Cardiac fibroblast (primary cell): ENCODE data around the gene PRICKLE4.

Source experiments
- DNase-seq, 2 donors: peaks; one replicate each; pipeline versions ENCODE4 v3.0.0 to v3.0.0-alpha.2; 2010; ENCODE audit warnings: low read depth in 2 of 2
- H3K4me3 ChIP-seq, 2 donors: replicated peaks in 1 of 2; 1 replicate in 1 of 2; 2 replicates in 1 of 2; pipeline ENCODE4 v1.5.1; 2011; ENCODE audit warnings: low read depth in 2 of 2, low read length in 2 of 2, mild to moderate bottlenecking in 2 of 2, moderate library complexity in 1 of 2
- TF ChIP-seq, protein P1 (sequence below): IDR thresholded peaks from one replicate; pipeline ENCODE4 v1.5.1; 2011; ENCODE audit warnings: low read depth, mild to moderate bottlenecking, low read length, inconsistent platforms

Gene PRICKLE4

DNA sequence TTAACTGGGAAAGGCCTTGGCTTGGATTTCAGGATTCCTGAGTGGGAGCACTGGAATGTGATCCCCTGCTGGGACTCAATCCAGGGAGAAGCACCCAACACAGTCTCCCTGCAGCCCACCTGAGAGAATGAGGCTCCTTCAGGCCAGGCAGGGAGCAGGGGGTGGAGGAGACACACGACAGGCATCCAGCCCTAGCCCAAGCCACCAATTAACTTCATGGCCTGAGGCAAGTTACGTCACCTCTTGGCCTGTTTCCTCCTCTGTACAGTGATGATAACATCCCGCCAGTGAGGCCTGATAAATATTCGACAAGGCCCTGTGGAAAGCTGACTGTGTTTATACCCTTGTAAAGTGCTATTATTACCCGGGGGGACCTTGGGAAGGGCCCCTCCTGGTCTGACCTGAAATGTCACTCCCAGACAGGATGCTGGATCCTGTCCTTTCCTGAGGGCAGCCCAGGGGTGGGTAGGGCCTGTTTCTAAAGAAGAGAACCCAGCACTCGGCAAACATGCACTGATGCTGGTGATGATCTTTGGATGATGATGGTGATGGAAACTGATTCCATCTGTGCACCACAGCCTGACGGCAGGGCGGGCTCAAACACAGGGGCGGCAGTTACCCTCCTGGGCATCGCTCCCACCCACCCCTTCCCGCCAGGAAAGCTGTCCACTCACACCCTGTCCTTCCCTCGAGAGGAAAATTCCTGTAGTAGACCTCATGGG lies 13.3 kb upstream of the PRICKLE4 start:
- H3K4me3 ChIP-seq = no peak overlapping the region
- DNase-seq = peak; percentile 63 to 83
- TF ChIP-seq, protein P1, sequence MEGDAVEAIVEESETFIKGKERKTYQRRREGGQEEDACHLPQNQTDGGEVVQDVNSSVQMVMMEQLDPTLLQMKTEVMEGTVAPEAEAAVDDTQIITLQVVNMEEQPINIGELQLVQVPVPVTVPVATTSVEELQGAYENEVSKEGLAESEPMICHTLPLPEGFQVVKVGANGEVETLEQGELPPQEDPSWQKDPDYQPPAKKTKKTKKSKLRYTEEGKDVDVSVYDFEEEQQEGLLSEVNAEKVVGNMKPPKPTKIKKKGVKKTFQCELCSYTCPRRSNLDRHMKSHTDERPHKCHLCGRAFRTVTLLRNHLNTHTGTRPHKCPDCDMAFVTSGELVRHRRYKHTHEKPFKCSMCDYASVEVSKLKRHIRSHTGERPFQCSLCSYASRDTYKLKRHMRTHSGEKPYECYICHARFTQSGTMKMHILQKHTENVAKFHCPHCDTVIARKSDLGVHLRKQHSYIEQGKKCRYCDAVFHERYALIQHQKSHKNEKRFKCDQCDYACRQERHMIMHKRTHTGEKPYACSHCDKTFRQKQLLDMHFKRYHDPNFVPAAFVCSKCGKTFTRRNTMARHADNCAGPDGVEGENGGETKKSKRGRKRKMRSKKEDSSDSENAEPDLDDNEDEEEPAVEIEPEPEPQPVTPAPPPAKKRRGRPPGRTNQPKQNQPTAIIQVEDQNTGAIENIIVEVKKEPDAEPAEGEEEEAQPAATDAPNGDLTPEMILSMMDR = no peak

DNA sequence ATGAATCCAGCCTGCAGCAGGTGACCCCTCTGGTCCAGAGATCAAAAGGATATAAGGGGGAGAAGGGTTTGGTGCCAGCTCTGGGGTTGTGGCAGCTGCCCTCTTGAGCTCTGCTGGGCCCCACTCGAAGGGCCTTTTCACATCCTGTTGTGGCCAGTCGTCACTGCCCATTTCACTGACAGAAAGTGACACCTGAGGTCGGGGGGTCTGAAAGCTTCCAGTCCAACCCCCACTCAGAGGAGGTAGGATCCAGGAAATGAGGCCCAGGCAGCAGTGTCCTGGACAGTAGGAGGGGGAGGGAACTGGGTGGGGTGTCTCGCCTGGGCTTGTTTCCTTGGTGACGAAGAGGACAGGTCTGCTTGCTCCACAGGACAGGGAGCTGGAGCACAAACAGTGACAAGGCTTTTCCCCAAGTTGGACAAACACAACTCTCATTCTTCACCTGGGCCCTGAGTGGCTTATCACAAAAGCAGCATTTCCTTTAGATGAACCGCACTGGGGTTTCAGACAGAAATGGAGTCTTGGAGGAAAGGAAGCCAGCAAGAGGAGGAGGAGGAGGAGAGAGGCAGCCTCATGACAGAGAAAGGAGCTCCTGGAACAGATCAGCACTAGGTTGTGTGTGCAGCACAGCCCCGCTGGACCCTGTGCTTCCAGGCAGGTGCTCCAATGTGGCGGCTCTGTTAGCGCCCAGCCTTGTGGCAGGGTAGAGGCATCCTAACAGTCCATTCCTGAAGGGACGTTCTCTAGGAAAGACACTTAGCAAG lies 11.9 kb upstream of the PRICKLE4 start:
- TF ChIP-seq, protein P1 = no peak
- no peak overlapping the region for H3K4me3 ChIP-seq
- DNase-seq = no peak

DNA sequence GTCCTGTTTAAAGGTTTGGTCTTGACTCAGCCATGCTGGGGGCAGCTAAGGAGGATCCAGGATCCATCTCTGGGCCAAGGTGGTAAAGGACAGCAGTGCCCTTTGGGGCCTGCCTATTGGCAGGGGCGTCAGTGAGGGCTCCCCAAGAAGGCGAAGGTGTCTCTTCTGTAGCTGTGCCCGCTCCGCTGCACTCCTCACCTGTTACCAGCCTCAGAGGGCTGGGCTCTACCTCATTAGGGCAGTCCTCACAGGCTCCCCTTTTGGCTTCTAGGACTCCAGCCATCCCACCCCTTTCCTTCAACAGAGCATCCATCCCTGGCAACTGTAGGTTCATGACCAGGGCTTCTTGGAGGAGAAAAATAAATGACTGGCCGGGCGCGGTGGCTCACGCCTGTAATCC lies 11.2 kb upstream of the PRICKLE4 start:
- no peak for DNase-seq
- TF ChIP-seq, protein P1 = no peak
- H3K4me3 ChIP-seq = no peak overlapping the region

DNA sequence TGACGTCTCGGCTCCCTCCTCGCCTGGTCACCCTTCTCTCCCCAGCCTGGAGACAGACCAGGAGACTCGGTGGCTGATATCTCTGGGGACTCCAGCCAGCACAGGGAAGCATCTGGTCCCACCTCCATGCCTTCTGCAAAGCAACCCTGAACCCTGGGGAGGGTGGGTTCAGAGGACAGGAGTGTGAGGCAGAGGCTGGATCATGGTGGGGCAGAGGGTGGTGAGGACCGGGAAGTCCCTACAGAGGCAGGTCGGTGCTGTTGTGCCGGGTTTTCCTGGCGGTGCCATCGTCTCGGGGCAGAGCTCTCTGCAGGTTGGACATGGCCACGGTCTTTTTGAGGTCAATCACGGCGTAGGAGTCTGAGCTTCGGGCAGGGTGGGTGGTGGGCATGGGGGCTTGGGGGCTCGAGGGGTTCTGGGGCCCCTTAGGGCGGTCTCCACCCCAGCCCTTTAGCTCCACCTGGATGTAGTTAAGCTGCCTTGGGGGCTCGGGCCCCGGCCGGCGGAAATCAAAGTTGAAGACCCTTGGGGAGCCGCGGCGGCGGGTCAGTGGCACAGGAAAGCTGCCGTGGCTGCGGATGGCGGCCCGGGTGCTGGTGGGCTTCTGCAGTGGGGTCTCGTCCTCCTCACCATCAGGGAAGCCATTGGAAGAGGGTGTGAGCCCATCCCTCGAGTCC lies 10.1 kb upstream of the PRICKLE4 start:
- H3K4me3 ChIP-seq = no peak overlapping the region
- TF ChIP-seq, protein P1 = no peak
- DNase-seq = no peak

DNA sequence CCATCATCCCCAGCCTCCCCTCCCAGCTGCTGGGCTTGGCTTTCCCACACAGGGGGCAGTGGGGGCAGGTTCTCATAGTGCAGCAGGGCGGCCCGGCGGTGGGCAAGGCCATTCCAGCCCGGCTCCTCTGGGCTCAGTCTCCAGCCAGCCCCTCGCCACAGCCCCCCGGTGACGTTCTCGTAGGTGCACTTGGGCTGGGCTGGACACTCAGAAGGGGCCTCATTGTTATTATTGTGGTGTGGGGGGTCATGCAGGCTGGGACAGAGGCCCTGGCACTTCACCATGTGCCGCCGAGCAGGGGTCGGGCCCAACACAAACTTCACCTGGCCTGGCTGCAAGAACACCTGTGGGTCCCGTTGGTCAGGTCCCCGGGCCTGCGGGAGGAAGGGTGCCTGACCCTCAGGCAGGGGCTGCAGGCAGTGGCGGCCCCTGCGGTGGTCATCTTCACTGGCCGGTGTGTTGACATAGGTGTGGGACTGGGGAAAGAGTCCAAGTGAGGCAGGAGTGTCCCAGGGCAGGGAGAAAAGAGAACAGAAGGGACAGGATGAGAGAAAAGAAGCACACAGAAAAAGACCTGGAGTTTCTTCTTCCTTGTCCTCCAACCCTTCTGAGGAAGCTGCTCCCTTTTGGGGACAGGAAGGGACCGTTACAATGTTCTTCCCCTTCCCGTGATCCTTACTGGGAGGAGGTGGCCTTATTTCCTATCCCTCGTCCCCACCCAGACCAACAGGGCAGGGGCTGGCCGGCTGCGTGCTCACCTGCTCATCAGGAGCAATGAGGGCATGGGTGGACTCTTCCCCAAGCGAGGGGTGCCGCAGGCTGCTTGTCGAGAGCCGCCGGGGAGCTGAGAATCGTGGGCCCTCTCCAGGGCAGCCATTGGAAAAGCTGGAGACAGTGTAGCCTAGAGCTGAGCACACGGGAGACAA lies 9.3 kb upstream of the PRICKLE4 start:
- H3K4me3 ChIP-seq = no peak overlapping the region
- no peak for DNase-seq

DNA sequence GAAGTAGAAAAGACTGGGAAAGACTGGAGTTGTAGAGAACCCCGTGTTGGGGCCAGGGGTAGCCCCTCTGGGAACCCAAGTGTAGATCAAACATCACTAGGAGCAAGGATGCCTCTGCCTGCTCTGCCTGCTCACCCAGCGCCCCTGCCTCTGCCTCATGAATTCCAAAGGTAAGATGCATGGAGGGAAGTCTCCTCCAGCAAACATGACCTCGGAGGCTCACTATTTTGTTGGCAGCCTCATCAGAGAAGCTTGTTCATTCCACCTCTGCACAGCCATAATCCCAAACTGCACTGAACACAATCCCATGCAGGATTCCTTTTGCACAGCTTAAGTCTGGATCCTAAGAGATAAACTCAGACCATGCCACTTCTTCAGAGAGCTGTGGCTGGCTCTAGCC lies 5.7 kb upstream of the PRICKLE4 start:
- DNase-seq = no peak
- TF ChIP-seq, protein P1 = no peak
- no peak overlapping the region for H3K4me3 ChIP-seq

More for the DNA sequence above, 9.3 kb upstream of the PRICKLE4 start:
- TF ChIP-seq, protein P1 = no peak
